PFSK-1 (cell line): ENCODE data around the gene CARD9.

Experiments used
- FOXP2 ChIP-seq: optimal IDR thresholded peaks from 2 replicates; pipeline ENCODE3; 2011; ENCODE audit warnings: borderline replicate concordance, control low read depth, inconsistent platforms; ENCODE audit not compliant: insufficient read depth; ENCODE audit errors: extremely low read length, extremely low read depth
- POLR2AphosphoS5 ChIP-seq: IDR thresholded peaks from 2 replicates; pipeline ENCODE4 v1.6.1; 2012; ENCODE audit warnings: low read depth, mild to moderate bottlenecking, control low read depth, low read length, moderate library complexity
- SIN3A ChIP-seq: IDR thresholded peaks from 2 replicates; pipeline ENCODE4 v1.6.1; 2012; ENCODE audit warnings: mild to moderate bottlenecking, low read length, moderate library complexity, borderline replicate concordance; ENCODE audit not compliant: insufficient read depth
- TAF1 ChIP-seq: IDR thresholded peaks from 2 replicates; pipeline ENCODE4 v1.6.1; 2012; ENCODE audit warnings: low read length, control low read depth, borderline replicate concordance; ENCODE audit not compliant: insufficient read depth
- TF ChIP-seq, protein P1 (sequence below), 2 experiments: IDR thresholded peaks; 2 replicates each; pipeline versions ENCODE4 v1.6.1 to v1.8.0; 2011 to 2012; ENCODE audit warnings: low read depth in 2 of 2, low read length in 2 of 2, control low read depth in 1 of 2, inconsistent platforms in 1 of 2, mild to moderate bottlenecking in 1 of 2, moderate library complexity in 1 of 2; ENCODE audit not compliant: insufficient read depth in 1 of 2

The CARD9 gene

DNA sequence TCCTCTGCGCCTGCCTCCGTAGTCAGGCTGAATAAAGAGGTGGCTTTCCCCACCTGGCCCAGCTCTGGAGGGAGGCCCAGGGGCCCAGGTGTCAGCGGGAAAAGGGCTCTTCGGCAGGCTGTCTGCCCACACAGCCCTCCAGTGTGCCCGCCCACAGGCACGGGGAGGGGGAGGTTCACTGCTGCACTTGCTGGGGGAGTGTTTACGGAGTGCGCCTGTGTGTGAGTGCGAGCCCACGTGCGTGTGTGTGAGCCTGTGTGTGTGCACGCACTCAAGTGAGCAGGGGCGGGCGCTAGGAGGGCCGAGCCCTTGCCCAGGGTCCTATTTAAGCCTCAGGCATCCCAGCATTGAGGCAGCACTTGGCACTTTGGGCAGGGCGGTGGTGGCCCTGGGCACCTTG is 20.8 kb downstream of the CARD9 start:
- no peak for TF ChIP-seq POLR2AphosphoS5
- TF ChIP-seq, protein P1, sequence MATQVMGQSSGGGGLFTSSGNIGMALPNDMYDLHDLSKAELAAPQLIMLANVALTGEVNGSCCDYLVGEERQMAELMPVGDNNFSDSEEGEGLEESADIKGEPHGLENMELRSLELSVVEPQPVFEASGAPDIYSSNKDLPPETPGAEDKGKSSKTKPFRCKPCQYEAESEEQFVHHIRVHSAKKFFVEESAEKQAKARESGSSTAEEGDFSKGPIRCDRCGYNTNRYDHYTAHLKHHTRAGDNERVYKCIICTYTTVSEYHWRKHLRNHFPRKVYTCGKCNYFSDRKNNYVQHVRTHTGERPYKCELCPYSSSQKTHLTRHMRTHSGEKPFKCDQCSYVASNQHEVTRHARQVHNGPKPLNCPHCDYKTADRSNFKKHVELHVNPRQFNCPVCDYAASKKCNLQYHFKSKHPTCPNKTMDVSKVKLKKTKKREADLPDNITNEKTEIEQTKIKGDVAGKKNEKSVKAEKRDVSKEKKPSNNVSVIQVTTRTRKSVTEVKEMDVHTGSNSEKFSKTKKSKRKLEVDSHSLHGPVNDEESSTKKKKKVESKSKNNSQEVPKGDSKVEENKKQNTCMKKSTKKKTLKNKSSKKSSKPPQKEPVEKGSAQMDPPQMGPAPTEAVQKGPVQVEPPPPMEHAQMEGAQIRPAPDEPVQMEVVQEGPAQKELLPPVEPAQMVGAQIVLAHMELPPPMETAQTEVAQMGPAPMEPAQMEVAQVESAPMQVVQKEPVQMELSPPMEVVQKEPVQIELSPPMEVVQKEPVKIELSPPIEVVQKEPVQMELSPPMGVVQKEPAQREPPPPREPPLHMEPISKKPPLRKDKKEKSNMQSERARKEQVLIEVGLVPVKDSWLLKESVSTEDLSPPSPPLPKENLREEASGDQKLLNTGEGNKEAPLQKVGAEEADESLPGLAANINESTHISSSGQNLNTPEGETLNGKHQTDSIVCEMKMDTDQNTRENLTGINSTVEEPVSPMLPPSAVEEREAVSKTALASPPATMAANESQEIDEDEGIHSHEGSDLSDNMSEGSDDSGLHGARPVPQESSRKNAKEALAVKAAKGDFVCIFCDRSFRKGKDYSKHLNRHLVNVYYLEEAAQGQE (IDR thresholded peaks at IDR 0.05; ENCODE audit: insufficient read depth in 1 of 2, low read depth in 2 of 2, low read length in 2 of 2), result no peak
- no peak for TF ChIP-seq SIN3A
- no peak for TF ChIP-seq FOXP2
- no peak for TF ChIP-seq TAF1

DNA sequence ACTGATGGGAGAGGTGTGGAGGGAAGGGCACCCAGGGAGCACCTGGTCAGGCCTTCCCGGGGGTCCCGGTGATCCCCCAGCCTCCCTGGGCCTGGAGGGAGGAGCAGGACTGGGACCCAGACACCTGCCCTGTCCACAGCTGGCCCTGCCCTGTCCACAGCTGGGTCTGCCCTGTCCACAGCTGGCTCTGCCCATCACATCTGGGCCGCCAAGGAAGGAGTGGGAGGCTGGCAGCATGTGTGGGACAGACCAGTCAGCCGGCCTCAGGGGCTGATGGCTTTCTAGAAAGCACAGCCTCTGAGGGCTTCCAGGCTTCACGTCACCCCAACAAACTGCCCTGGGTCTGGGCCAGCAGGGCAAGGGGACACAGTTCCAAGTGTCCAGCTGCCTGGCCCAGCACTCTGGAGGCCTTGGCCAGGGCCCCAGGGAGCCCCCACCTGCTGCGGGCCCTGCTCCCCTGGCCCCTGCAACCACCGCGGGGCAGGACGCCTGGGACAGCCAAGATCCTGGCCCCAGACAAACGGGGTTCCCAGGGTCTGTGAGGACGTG is 22.1 kb downstream of the CARD9 start:
- TF ChIP-seq POLR2AphosphoS5 (no peak), FOXP2 (no peak), SIN3A (no peak)
- TF ChIP-seq, protein P1 (IDR thresholded peaks at IDR 0.05; ENCODE audit: insufficient read depth in 1 of 2, low read depth in 2 of 2, low read length in 2 of 2), result no peak

DNA sequence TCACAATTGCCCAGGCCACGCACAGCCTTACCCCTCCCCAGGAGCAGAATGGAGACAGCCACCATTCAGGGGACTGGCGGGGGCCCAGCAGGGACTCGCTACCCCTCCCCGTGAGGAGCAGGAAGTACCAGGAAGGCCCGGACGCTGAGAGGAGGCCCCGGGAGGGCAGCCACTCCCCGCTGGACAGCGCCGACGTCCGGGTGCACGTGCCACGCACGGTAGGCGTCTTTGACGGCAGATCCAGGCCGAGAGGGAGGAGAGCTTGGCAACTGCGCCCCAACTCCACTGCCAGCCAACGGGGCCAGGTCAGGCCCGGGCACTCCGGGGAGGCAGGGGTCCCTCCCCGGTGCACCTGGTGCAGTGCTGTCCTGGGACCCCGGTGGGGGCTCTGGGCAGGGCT is 23.9 kb downstream of the CARD9 start:
- TF ChIP-seq SIN3A, result no peak
- no peak for TF ChIP-seq TAF1
- TF ChIP-seq POLR2AphosphoS5, result no peak
- no peak for TF ChIP-seq FOXP2
- TF ChIP-seq, protein P1 (IDR thresholded peaks at IDR 0.05; ENCODE audit: insufficient read depth in 1 of 2, low read depth in 2 of 2, low read length in 2 of 2), result no peak

DNA sequence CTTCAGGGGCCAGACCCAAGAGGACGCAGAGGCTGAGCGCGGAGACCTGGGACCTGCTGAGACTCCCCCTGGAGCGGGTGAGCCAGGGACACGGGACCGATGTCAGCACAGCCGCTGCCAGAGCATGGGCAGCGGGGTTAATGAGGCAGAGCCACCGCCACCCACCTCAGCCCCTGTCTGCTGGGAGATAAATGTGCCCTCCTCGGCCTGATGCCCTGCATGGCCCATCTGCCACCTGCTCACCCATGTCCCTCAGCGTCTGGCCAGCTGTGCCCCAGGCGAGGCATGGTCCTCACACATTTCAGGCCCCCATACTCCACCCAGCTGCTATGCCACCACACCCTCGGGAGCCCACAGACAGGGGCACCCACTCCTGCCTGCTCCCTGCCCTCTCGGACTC is 24.8 kb downstream of the CARD9 start:
- TF ChIP-seq POLR2AphosphoS5 (no peak), FOXP2 (no peak), TAF1 (no peak), SIN3A (no peak)
- TF ChIP-seq, protein P1 (IDR thresholded peaks at IDR 0.05; ENCODE audit: insufficient read depth in 1 of 2, low read depth in 2 of 2, low read length in 2 of 2), result no peak
